Measurements from ENCODE around the gene RPS21. TPM values are rescaled to one million over a fixed set of nuclear protein-coding genes. Genes with fewer than 3 reads are reported as not detected.
A peak's percentile ranks its signal among the peaks of the same experiment; 100 is the strongest.

The RPS21 gene
- total and polyA plus RNA-seq, 2 of the 13 experiments (the other 11 are each of a cell fraction or from before 2014, with no cell fraction given), result 2,647 to 11,063 TPM

DNA sequence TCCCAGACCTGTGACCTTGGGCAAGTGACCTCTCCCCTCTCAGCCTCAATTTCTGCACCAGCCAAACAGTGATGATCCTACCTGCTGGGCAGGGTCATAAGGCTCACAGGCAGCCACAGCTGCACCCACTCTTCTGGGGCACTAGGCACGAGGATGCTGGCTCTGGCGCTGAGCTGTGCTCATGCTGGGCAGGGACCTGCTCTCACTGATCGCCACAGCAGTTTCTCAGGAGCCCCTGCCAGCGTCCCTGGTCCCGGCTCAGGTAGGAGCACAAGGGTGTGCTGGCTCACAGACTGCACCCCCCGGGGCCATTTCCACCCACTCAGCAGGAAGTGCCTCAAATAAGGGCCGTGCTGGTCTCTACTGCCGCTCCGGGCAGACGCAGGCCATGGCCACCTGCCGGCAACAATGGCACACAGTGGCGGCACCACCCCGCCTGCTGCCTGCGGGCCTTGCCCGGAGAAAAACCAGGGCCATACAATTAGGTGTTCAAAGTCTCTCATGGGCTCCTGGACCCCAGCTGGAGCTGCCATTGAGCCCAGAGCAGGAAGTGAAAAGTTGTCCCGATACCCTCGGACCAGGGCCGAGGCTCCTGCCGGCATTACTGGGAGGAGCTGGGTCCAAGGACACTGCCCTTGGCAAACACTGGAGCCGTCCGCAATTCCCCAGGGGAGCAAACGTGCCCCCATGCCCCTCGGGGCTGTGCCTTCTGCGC, 24.7 kb downstream of the RPS21 start (continued):
- TF ChIP-seq MYC (CRISPR knock-in tag; IDR thresholded peaks at IDR 0.05; ENCODE audit: borderline replicate concordance) (peak; percentile 51; the same call in 1 of the 2 replicates), JDP2 (CRISPR knock-in tag; IDR thresholded peaks at IDR 0.05; ENCODE audit: borderline replicate concordance) (no peak), BORCS8-MEF2B (CRISPR knock-in tag; IDR thresholded peaks at IDR 0.05) (peak; percentile 89), ZNF337 (CRISPR knock-in tag; IDR thresholded peaks at IDR 0.05; ENCODE audit: borderline replicate concordance, low read depth) (no peak), ZNF235 (CRISPR knock-in tag; IDR thresholded peaks at IDR 0.05; ENCODE audit: borderline replicate concordance) (no peak), ZNF446 (CRISPR knock-in tag; IDR thresholded peaks at IDR 0.05) (no peak), RAD21 (CRISPR knock-in tag; IDR thresholded peaks at IDR 0.05) (0 out of 2 replicates have a peak, but pooled peaks have one; percentile 45), HDAC2 (CRISPR knock-in tag; IDR thresholded peaks at IDR 0.05) (peak; percentile 82; the same call in 1 of the 2 replicates), PPARG (CRISPR knock-in tag; conservative IDR thresholded peaks at IDR 0.05) (peak; percentile 56; the same call in 1 of the 2 replicates), ZNF431 (CRISPR knock-in tag; IDR thresholded peaks at IDR 0.05; ENCODE audit: borderline replicate concordance, low read depth) (peak; percentile 33; the same call in 1 of the 2 replicates), ZNF12 (CRISPR knock-in tag; IDR thresholded peaks at IDR 0.05) (no peak), PRDM15 (CRISPR knock-in tag; IDR thresholded peaks at IDR 0.05) (no peak), STAG1 (CRISPR knock-in tag; IDR thresholded peaks at IDR 0.05) (peak; percentile 17; the same call in 1 of the 2 replicates), ZNF367 (CRISPR knock-in tag; IDR thresholded peaks at IDR 0.05; ENCODE audit: borderline replicate concordance) (0 out of 2 replicates have a peak, but pooled peaks have one; percentile 62), GABPA (IDR thresholded peaks at IDR 0.05; ENCODE audit: low read depth, low read length) (no peak), GABPA (CRISPR knock-in tag; IDR thresholded peaks at IDR 0.05; ENCODE audit: low read depth) (peak; percentile 11; the same call in 1 of the 2 replicates), RBM39 (IDR thresholded peaks at IDR 0.05; ENCODE audit: low read depth, low read length, poor library complexity, severe bottlenecking) (peak; percentile 49), GZF1 (CRISPR knock-in tag; IDR thresholded peaks at IDR 0.05) (peak; percentile 52; the same call in 1 of the 2 replicates), PATZ1 (CRISPR knock-in tag; IDR thresholded peaks at IDR 0.05) (peak; percentile 96), ZNF143 (CRISPR knock-in tag; IDR thresholded peaks at IDR 0.05) (no peak), MTA1 (CRISPR knock-in tag; IDR thresholded peaks at IDR 0.05; ENCODE audit: borderline replicate concordance) (peak; percentile 96), ZNF761 (CRISPR knock-in tag; conservative IDR thresholded peaks at IDR 0.05) (peak; percentile 35; the same call in 1 of the 2 replicates), FOXO1 (CRISPR knock-in tag; IDR thresholded peaks at IDR 0.05) (0 out of 2 replicates have a peak, but pooled peaks have one; percentile 39), ZFP62 (CRISPR knock-in tag; IDR thresholded peaks at IDR 0.05) (no peak)
- TF ChIP-seq, protein P1, sequence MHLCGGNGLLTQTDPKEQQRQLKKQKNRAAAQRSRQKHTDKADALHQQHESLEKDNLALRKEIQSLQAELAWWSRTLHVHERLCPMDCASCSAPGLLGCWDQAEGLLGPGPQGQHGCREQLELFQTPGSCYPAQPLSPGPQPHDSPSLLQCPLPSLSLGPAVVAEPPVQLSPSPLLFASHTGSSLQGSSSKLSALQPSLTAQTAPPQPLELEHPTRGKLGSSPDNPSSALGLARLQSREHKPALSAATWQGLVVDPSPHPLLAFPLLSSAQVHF (CRISPR knock-in tag; IDR thresholded peaks at IDR 0.05), result no peak

Measured in HepG2 (cell line).